Natural killer cell (primary cell): Measurements from ENCODE around the gene HEXIM1. TPM values are rescaled to one million over a fixed set of nuclear protein-coding genes. Genes with fewer than 3 reads are reported as not detected.

Experiments used
- ATAC-seq, 3 donors: fragments of 150-1000 bp in 2 of 3; fragments of 200-7000 bp in 1 of 3; cut with Tn5 transposase; 1 replicate in 1 of 3; 2 replicates in 2 of 3; pipeline ENCODE4 v1.10.0; 2021; ENCODE audit warnings: mild to moderate bottlenecking in 2 of 3, moderate library complexity in 2 of 3
- DNase-seq, 2 donors: peaks; one replicate each; pipeline versions ENCODE4 v3.0.0 to v3.0.0-alpha.2; 2013 to 2021; ENCODE audit warnings: mixed read lengths in 1 of 2
- H3K27ac ChIP-seq: one replicate; pipeline ENCODE4 v1.5.1; 2013; ENCODE audit warnings: mild to moderate bottlenecking, low read length
- H3K27me3 ChIP-seq: one replicate; pipeline ENCODE4 v1.6.1; 2013; ENCODE audit warnings: low read length; ENCODE audit not compliant: control insufficient read depth, insufficient read depth
- H3K36me3 ChIP-seq: one replicate; pipeline ENCODE4 v1.6.1; 2013; ENCODE audit warnings: low read length; ENCODE audit not compliant: control insufficient read depth, insufficient read depth
- H3K4me1 ChIP-seq: one replicate; pipeline ENCODE4 v1.6.1; 2013; ENCODE audit warnings: low read length; ENCODE audit not compliant: control insufficient read depth, insufficient read depth
- H3K4me3 ChIP-seq: one replicate; pipeline ENCODE4 v1.5.1; 2013; ENCODE audit warnings: low read length
- H3K9me3 ChIP-seq: one replicate; pipeline ENCODE4 v1.6.1; 2013; ENCODE audit warnings: low read length; ENCODE audit not compliant: control insufficient read depth, insufficient read depth
- H3K27ac Mint-ChIP-seq, 2 donors: one replicate each; pipeline ENCODE4 v1.8.0; 2022; ENCODE audit warnings: mild to moderate bottlenecking in 2 of 2, mixed read lengths in 2 of 2, moderate library complexity in 1 of 2
- H3K27me3 Mint-ChIP-seq, 2 donors: one replicate each; pipeline ENCODE4 v1.8.0; 2022; ENCODE audit warnings: low read depth in 2 of 2, mixed read lengths in 2 of 2
- H3K36me3 Mint-ChIP-seq: one replicate; pipeline ENCODE4 v1.8.0; 2022; ENCODE audit warnings: mixed read lengths
- H3K4me1 Mint-ChIP-seq, 2 donors: one replicate each; pipeline ENCODE4 v1.8.0; 2022; ENCODE audit warnings: mixed read lengths in 2 of 2
- H3K4me3 Mint-ChIP-seq: one replicate; pipeline ENCODE4 v1.8.0; 2022; ENCODE audit warnings: mild to moderate bottlenecking, moderate library complexity, mixed read lengths
- H3K9me3 Mint-ChIP-seq, 2 donors: one replicate each; pipeline ENCODE4 v1.8.0; 2022; ENCODE audit warnings: mixed read lengths in 2 of 2
- WGBS: methylation state at CpG from one replicate; pipeline ENCODE4 v1.1.7; 2013; ENCODE audit warnings: missing lambda C conversion rate; ENCODE audit not compliant: insufficient coverage; 5-methylcytosine and 5-hydroxymethylcytosine counted together
- intact Hi-C: fragments of 100-400 bp; cut with micrococcal nuclease; formaldehyde crosslinking; loops from one replicate; pipeline ENCODE4 v1.14.2; 2022
- total RNA-seq, 4 donors: library from RNA; stranded (reverse); fragments of 120-200 nt in 1 of 4; gene quantifications; one replicate each; pipeline versions ENCODE4 v1.2.3 to v1.2.4, GENCODE V29; 2013 to 2022
- TF ChIP-seq, protein P1 (sequence below): fragments of 200-600 bp; IDR thresholded peaks from one replicate; pipeline ENCODE4 v1.8.0; 2022; ENCODE audit warnings: antibody characterized with exemption

The HEXIM1 gene
- total RNA-seq, 3 donors from 2014 or later (not counting 1 experiment from before 2014, with no cell fraction given): 64.9 to 80.7 (median 79.8) TPM

GRCh38 chr17:45149669-45150664 lies 1.7 kb downstream of the HEXIM1 start:
- H3K36me3 Mint-ChIP-seq: peaks cover 6% of the 10 kb centered on the region
- H3K9me3 ChIP-seq: no peaks in the 10 kb centered on the region
- peak overlapping the region; percentile 98 to 100 for H3K27ac Mint-ChIP-seq
- no peaks in the 10 kb centered on the region for H3K9me3 Mint-ChIP-seq
- H3K4me3 ChIP-seq: peak overlapping the region; percentile 69
- intact Hi-C loops: loop anchor here (2.0 to 10.0 kb wide), 3 partner anchors 15 to 1045 kb away; partner anchors contain the start of genes ACBD4, KANSL1 and MAP3K14
- DNase-seq: peak in 1 of 2 donors; percentile 68
- H3K27me3 Mint-ChIP-seq: no peaks in the 10 kb centered on the region
- H3K27me3 ChIP-seq: no peaks in the 10 kb centered on the region
- H3K36me3 ChIP-seq: no peaks in the 10 kb centered on the region
- ATAC-seq: no peak
- TF ChIP-seq, protein P1, sequence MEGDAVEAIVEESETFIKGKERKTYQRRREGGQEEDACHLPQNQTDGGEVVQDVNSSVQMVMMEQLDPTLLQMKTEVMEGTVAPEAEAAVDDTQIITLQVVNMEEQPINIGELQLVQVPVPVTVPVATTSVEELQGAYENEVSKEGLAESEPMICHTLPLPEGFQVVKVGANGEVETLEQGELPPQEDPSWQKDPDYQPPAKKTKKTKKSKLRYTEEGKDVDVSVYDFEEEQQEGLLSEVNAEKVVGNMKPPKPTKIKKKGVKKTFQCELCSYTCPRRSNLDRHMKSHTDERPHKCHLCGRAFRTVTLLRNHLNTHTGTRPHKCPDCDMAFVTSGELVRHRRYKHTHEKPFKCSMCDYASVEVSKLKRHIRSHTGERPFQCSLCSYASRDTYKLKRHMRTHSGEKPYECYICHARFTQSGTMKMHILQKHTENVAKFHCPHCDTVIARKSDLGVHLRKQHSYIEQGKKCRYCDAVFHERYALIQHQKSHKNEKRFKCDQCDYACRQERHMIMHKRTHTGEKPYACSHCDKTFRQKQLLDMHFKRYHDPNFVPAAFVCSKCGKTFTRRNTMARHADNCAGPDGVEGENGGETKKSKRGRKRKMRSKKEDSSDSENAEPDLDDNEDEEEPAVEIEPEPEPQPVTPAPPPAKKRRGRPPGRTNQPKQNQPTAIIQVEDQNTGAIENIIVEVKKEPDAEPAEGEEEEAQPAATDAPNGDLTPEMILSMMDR: no peak
- peaks cover 38% of the 10 kb centered on the region for H3K4me1 ChIP-seq
- H3K4me3 Mint-ChIP-seq: peak overlapping the region; percentile 100
- H3K4me1 Mint-ChIP-seq: peaks cover 51 to 54% of the 10 kb centered on the region in 2 donors
- peak overlapping the region; percentile 67 for H3K27ac ChIP-seq
- under 1% methylated on average over 53 of the region's 56 CpGs for WGBS

GRCh38 chr17:45150911-45151809 lies 2.9 kb downstream of the HEXIM1 start:
- Mint-ChIP-seq H3K4me1 (peaks cover 51 to 52% of the 10 kb centered on the region in 2 donors), H3K36me3 (peaks cover 6% of the 10 kb centered on the region), H3K27me3 (no peaks in the 10 kb centered on the region), H3K9me3 (no peaks in the 10 kb centered on the region), H3K4me3 (peak overlapping the region; percentile 61), H3K27ac (peak overlapping the region; percentile 80 to 98)
- Histone ChIP-seq H3K4me1 (peaks cover 31% of the 10 kb centered on the region), H3K27ac (peak overlapping the region; percentile 58), H3K36me3 (no peaks in the 10 kb centered on the region), H3K4me3 (no peak overlapping the region), H3K27me3 (no peaks in the 10 kb centered on the region), H3K9me3 (no peaks in the 10 kb centered on the region)
- TF ChIP-seq, protein P1: no peak
- intact Hi-C loops: no loop called here
- ATAC-seq (no peak), DNase-seq (peak in 1 of 2 donors; percentile 34)
- WGBS: 58% methylated on average over 7 of the region's 8 CpGs

DNA sequence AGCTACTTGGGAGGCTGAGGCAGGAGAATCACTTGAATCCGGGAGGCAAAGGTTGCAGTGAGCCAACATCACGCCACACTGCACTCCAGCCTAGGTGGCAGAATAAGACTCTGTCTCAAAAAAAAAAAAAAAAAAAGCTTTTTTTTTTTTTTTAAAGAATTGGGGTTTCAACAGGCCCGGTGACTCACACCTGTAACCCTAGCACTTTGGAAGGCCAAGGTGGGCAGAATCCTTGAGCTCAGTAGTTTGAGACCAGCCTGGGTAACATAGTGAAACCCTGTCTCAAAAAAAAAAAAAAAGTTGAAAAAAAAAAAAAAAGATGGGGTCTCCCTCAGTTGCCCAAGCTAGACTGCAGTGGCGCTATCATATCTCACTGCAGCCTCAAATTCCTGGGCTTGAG lies 6.8 kb downstream of the HEXIM1 start:
- Mint-ChIP-seq H3K27ac (no peak overlapping the region), H3K4me3 (no peak overlapping the region), H3K4me1 (peaks cover 27 to 34% of the 10 kb centered on the region in 2 donors), H3K9me3 (no peaks in the 10 kb centered on the region), H3K36me3 (no peaks in the 10 kb centered on the region), H3K27me3 (no peaks in the 10 kb centered on the region)
- intact Hi-C loops: no loop called here
- Histone ChIP-seq H3K27me3 (no peaks in the 10 kb centered on the region), H3K4me1 (peaks cover 19% of the 10 kb centered on the region), H3K36me3 (peaks cover 3% of the 10 kb centered on the region), H3K27ac (no peak overlapping the region), H3K4me3 (no peak overlapping the region), H3K9me3 (no peaks in the 10 kb centered on the region)
- 80% methylated on average over 2 of the region's 4 CpGs for WGBS
- TF ChIP-seq, protein P1: no peak
- peak in 1 of 2 donors; percentile 31 for DNase-seq
- ATAC-seq: peak in 1 of 3 donors; percentile 8
